ENCODE measurements around the gene KIF4A. TPM values are rescaled to one million over a fixed set of nuclear protein-coding genes. Genes with fewer than 3 reads are reported as not detected.

The KIF4A gene
- polyA plus RNA-seq, 1 donor (not counting 4 experiments of a cell fraction or from before 2014, with no cell fraction given): 7.1 TPM

DNA sequence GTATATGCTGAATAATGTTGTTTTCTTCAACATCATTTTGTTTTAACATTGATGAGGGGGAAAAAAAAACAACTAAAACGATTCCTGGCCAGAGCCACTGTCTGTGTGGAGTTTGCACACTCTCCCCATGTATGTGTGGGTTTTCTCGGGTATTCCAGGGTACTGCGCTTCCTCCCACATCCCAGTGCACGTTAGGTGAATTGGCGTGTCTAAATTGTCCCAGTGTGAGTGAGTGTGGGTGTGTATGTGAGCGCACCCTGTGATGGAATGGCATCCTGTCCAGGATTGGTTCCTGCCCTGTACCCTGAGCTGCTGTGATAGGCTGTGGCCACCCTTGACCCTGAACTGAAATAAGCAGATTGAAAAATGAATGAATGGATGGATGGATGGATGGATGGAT, 152.3 kb downstream of the KIF4A start:
- FAIRE-seq: no peak

DNA sequence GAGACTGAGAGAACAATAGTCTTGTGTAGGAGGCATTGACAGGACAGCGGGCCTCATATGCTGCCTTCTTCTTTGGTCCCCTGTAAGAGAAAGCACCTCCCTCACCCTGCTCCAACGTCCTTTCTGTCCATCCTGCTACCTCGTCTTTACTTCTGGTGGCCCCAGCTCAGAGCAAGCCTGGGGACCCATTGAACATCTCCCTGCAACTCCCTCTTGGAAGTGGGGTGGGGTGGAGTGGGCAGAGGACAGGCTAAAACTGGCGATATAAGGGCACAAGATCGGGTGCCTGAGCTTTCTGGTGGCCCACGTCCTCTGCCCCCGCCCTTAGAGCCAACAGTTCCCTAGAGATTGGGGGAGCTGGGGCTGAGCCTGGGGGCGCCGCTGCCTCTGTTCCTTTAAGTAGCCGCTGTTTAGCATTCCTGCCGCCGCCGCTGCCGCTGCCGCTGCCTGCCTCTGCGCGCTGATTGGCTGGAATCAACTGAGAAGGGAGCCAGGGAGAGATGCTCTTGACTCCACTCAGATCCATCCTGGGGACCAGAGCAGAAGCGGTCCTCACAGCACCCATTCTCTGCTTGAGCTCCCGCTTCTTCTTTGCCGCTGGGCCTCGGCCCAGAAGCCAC, 154.5 kb downstream of the KIF4A start, which contains the start of gene DLG3:
TSS of gene DLG3 (plus strand) at position 510 of the 620 bp plus-strand sequence. CDS start 367 bp downstream, outside the sequence.
- Histone ChIP-seq H3K4me3 (ENCODE audit: control insufficient read depth in 2 of 3, extremely low read depth in 1 of 3, insufficient read depth in 2 of 3, low read depth in 1 of 3, low read length in 3 of 3) (no peak within 1 kb of the TSS), H3K4me2 (ENCODE audit: control insufficient read depth, extremely low read depth, insufficient read depth, low read depth, low read length) (no peak within 1 kb of the TSS), H2AFZ (ENCODE audit: control insufficient read depth, low read length) (no peak within 1 kb of the TSS), H3K27me3 (ENCODE audit: control insufficient read depth, extremely low read depth, insufficient read depth, low read length) (peaks cover 34% of the 10 kb centered on the region), H3K36me3 (ENCODE audit: control insufficient read depth in 2 of 2, extremely low read depth in 1 of 2, insufficient read depth in 2 of 2, low read length in 2 of 2) (no peaks in the 10 kb centered on the region), H3K4me1 (ENCODE audit: control insufficient read depth, extremely low read depth, insufficient read depth, low read length) (peaks cover under 1% of the 10 kb centered on the region), H3K9ac (ENCODE audit: control insufficient read depth, extremely low read depth, insufficient read depth, low read length) (no peak within 1 kb of the TSS), H3K27ac (ENCODE audit: control insufficient read depth, insufficient read depth, low read length) (no peak within 1 kb of the TSS), H3K9me3 (ENCODE audit: control insufficient read depth, low read depth, low read length) (no peaks in the 10 kb centered on the region), H3K79me2 (ENCODE audit: control insufficient read depth, insufficient read depth, low read length) (no peaks in the 10 kb centered on the region), H4K20me1 (ENCODE audit: control insufficient read depth, extremely low read depth, insufficient read depth, low read length) (no peaks in the 10 kb centered on the region), H3K9me1 (ENCODE audit: control insufficient read depth, extremely low read depth, insufficient read depth, low read length) (no peaks in the 10 kb centered on the region)
- DNase-seq (ENCODE audit: low read depth, low spot score): no peak
- dilution Hi-C loops (cut with MboI; ENCODE audit: extremely low pct_ligation_motif_present, low sequenced_read_pairs): no loop called here
- TF ChIP-seq EZH2 (IDR thresholded peaks at IDR 0.05; ENCODE audit: low read length): no peak
- TF ChIP-seq, protein P1, sequence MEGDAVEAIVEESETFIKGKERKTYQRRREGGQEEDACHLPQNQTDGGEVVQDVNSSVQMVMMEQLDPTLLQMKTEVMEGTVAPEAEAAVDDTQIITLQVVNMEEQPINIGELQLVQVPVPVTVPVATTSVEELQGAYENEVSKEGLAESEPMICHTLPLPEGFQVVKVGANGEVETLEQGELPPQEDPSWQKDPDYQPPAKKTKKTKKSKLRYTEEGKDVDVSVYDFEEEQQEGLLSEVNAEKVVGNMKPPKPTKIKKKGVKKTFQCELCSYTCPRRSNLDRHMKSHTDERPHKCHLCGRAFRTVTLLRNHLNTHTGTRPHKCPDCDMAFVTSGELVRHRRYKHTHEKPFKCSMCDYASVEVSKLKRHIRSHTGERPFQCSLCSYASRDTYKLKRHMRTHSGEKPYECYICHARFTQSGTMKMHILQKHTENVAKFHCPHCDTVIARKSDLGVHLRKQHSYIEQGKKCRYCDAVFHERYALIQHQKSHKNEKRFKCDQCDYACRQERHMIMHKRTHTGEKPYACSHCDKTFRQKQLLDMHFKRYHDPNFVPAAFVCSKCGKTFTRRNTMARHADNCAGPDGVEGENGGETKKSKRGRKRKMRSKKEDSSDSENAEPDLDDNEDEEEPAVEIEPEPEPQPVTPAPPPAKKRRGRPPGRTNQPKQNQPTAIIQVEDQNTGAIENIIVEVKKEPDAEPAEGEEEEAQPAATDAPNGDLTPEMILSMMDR (optimal IDR thresholded peaks at IDR 0.05 in 1 of 3, IDR thresholded peaks at IDR 0.05 in 1 of 3, conservative IDR thresholded peaks at IDR 0.05 in 1 of 3; ENCODE audit: extremely low read depth in 1 of 3, insufficient read depth in 2 of 3, low read length in 3 of 3): no peak
- no peak for FAIRE-seq

More for the DNA sequence above, 152.3 kb downstream of the KIF4A start:
- H3K4me1 ChIP-seq (ENCODE audit: control insufficient read depth, extremely low read depth, insufficient read depth, low read length): peaks cover 15% of the 10 kb centered on the region
- H3K27me3 ChIP-seq (ENCODE audit: control insufficient read depth, extremely low read depth, insufficient read depth, low read length): peaks cover 31% of the 10 kb centered on the region
- no peak for DNase-seq (ENCODE audit: low read depth, low spot score)
- H2AFZ ChIP-seq (ENCODE audit: control insufficient read depth, low read length): no peak overlapping the region
- H4K20me1 ChIP-seq (ENCODE audit: control insufficient read depth, extremely low read depth, insufficient read depth, low read length): no peaks in the 10 kb centered on the region
- no peak overlapping the region for H3K27ac ChIP-seq (ENCODE audit: control insufficient read depth, insufficient read depth, low read length)
- no peaks in the 10 kb centered on the region for H3K79me2 ChIP-seq (ENCODE audit: control insufficient read depth, insufficient read depth, low read length)
- no peaks in the 10 kb centered on the region for H3K9me1 ChIP-seq (ENCODE audit: control insufficient read depth, extremely low read depth, insufficient read depth, low read length)
- H3K9ac ChIP-seq (ENCODE audit: control insufficient read depth, extremely low read depth, insufficient read depth, low read length): no peak overlapping the region
- H3K36me3 ChIP-seq (ENCODE audit: control insufficient read depth in 2 of 2, extremely low read depth in 1 of 2, insufficient read depth in 2 of 2, low read length in 2 of 2): no peaks in the 10 kb centered on the region
- no peak for TF ChIP-seq EZH2 (IDR thresholded peaks at IDR 0.05; ENCODE audit: low read length)
- TF ChIP-seq, protein P1 (optimal IDR thresholded peaks at IDR 0.05 in 1 of 3, IDR thresholded peaks at IDR 0.05 in 1 of 3, conservative IDR thresholded peaks at IDR 0.05 in 1 of 3; ENCODE audit: extremely low read depth in 1 of 3, insufficient read depth in 2 of 3, low read length in 3 of 3): no peak
- peaks cover 1% of the 10 kb centered on the region for H3K9me3 ChIP-seq (ENCODE audit: control insufficient read depth, low read depth, low read length)
- H3K4me2 ChIP-seq (ENCODE audit: control insufficient read depth, extremely low read depth, insufficient read depth, low read depth, low read length): no peak overlapping the region
- dilution Hi-C loops (cut with MboI; ENCODE audit: extremely low pct_ligation_motif_present, low sequenced_read_pairs): no loop called here
- H3K4me3 ChIP-seq (ENCODE audit: control insufficient read depth in 2 of 3, extremely low read depth in 1 of 3, insufficient read depth in 2 of 3, low read depth in 1 of 3, low read length in 3 of 3): no peak overlapping the region
